Caco-2 (cell line): ENCODE measurements around the gene PSKH1. TPM values are rescaled to one million over a fixed set of nuclear protein-coding genes. Genes with fewer than 3 reads are reported as not detected.

Experiments used
- BruUV-seq: library from RNA; stranded (reverse); fragments of 400-500 nt; replicated peaks from 2 replicates; lab custom pipeline; 2021; lab: Mats Ljungman, UMichigan
- CTCF ChIA-PET: fragments of 300-600 bp; sonication (Branson Sonifier 250); formaldehyde crosslinking; loops from one replicate; lab custom pipeline; 2022; ENCODE audit warnings: antibody characterized with exemption; lab: Charles Lee
- POLR2A ChIA-PET: fragments of 300-600 bp; sonication (Branson Sonifier 250); formaldehyde crosslinking; loops from one replicate; lab custom pipeline; 2022; ENCODE audit warnings: antibody characterized with exemption; lab: Charles Lee
- DNase-seq, 2 experiments: peaks; one replicate each; pipeline versions ENCODE4 v3.0.0 to v3.0.0-alpha.2; 2020 to 2022
- H3K27me3 ChIP-seq: replicated peaks from 2 replicates; pipeline ENCODE4 v1.6.0; 2011; ENCODE audit warnings: low read length; ENCODE audit not compliant: control insufficient read depth, insufficient read depth
- H3K36me3 ChIP-seq: 2 replicates; pipeline ENCODE4 v1.5.1; 2011; ENCODE audit warnings: low read length; ENCODE audit not compliant: control insufficient read depth, insufficient read depth
- H3K4me1 ChIP-seq: fragments of 250-450 bp; sonication (Bioruptor Pico); 2 replicates; pipeline ENCODE4 v1.5.1; 2020; ENCODE audit warnings: mild to moderate bottlenecking
- H3K4me3 ChIP-seq: 2 replicates; pipeline ENCODE4 v1.5.1; 2011; ENCODE audit warnings: low read depth, mild to moderate bottlenecking, control low read depth, low read length
- H3K9me3 ChIP-seq: fragments of 250-450 bp; sonication (Bioruptor Pico); 2 replicates; pipeline ENCODE4 v1.5.1; 2020; ENCODE audit warnings: mild to moderate bottlenecking, moderate library complexity
- H3K27ac Mint-ChIP-seq: one replicate; pipeline ENCODE4 v1.8.0; 2022; ENCODE audit warnings: mixed read lengths; ENCODE audit not compliant: unreplicated experiment
- H3K27me3 Mint-ChIP-seq: one replicate; pipeline ENCODE4 v1.8.0; 2022; ENCODE audit warnings: mixed read lengths; ENCODE audit not compliant: insufficient read depth, unreplicated experiment
- H3K36me3 Mint-ChIP-seq: one replicate; pipeline ENCODE4 v1.8.0; 2022; ENCODE audit warnings: mild to moderate bottlenecking, mixed read lengths; ENCODE audit not compliant: insufficient read depth, unreplicated experiment
- H3K4me1 Mint-ChIP-seq: one replicate; pipeline ENCODE4 v1.8.0; 2022; ENCODE audit warnings: low read depth, mixed read lengths; ENCODE audit not compliant: unreplicated experiment
- H3K4me3 Mint-ChIP-seq: one replicate; pipeline ENCODE4 v1.8.0; 2022; ENCODE audit warnings: mild to moderate bottlenecking, moderate library complexity, mixed read lengths; ENCODE audit not compliant: unreplicated experiment
- H3K9me3 Mint-ChIP-seq: one replicate; pipeline ENCODE4 v1.8.0; 2022; ENCODE audit warnings: mixed read lengths; ENCODE audit not compliant: unreplicated experiment
- intact Hi-C: fragments of 100-400 bp; cut with micrococcal nuclease; formaldehyde crosslinking; loops from one replicate; pipeline ENCODE4 v1.10.0; 2022; ENCODE audit not compliant: unreplicated experiment
- total RNA-seq: library from RNA; stranded (reverse); gene quantifications from 2 replicates; pipeline ENCODE4 v1.2.3, GENCODE V29; 2022
- TF ChIP-seq, protein P1 (sequence below), 2 experiments: fragments of 200-600 bp in 1 of 2; IDR thresholded peaks; 1 replicate in 1 of 2; 2 replicates in 1 of 2; pipeline versions ENCODE4 v1.5.1 to v1.8.0; 2011 to 2022; ENCODE audit warnings: antibody characterized with exemption in 1 of 2, control low read depth in 1 of 2, inconsistent platforms in 1 of 2, low read depth in 1 of 2, low read length in 1 of 2, mild to moderate bottlenecking in 1 of 2, moderate library complexity in 1 of 2; ENCODE audit not compliant: insufficient read depth in 1 of 2, severe bottlenecking in 1 of 2, unreplicated experiment in 1 of 2

PSKH1 gene
- total RNA-seq, 1 experiment from 2014 or later: 41.3 TPM

DNA sequence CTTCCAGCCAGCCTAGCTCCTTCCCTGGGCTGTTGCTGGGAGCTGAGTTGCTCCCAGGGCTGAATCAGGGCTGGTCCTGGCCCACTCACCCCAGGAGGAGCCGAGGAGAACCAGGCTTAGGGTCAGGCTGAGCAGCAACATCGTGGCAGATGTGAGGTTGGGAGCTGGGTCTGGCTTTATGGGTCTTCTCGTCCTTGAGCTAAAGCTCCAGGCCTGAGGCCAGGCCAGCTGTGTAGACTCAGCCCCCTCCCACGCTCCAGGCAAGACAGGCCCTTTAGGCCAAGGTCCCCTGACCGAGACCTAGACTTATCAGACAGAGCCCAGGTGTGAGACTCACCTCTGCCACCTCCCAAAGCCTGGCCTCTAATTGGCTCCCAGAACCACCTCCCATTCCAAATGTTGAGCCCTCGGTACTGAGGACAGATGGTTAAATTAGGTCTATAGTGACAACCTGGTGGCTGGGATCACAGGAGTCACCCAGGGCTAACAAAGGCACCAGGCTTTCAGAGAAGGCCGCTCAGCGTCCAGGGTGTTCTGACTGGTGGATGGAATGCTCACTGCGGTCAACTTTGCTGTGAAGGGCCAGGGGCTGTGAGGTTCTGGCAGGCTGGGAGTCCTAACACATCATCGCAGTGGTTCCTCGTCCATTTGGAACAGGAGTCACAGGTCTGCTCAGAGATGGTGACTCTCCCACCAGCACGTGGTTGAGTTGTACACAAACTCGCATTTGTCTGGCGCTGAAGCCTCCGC is 38.8 kb downstream of the PSKH1 start, which contains the start of gene CTRL:
Gene CTRL, minus strand, starts transcription at position 151 of the 750 bp plus-strand sequence. Its CDS starts 10 bp downstream, at position 141.
- H3K9me3 ChIP-seq: no peaks in the 10 kb centered on the region
- peaks cover 8% of the 10 kb centered on the region for H3K36me3 ChIP-seq
- Mint-ChIP-seq H3K9me3 (no peaks in the 10 kb centered on the region), H3K27ac (no peak within 1 kb of the TSS), H3K4me3 (no peak within 1 kb of the TSS), H3K36me3 (peaks cover 57% of the 10 kb centered on the region), H3K27me3 (no peaks in the 10 kb centered on the region), H3K4me1 (peaks cover 21% of the 10 kb centered on the region)
- DNase-seq: peak in 1 of 2 experiments; percentile 62
- TF ChIP-seq, protein P1, sequence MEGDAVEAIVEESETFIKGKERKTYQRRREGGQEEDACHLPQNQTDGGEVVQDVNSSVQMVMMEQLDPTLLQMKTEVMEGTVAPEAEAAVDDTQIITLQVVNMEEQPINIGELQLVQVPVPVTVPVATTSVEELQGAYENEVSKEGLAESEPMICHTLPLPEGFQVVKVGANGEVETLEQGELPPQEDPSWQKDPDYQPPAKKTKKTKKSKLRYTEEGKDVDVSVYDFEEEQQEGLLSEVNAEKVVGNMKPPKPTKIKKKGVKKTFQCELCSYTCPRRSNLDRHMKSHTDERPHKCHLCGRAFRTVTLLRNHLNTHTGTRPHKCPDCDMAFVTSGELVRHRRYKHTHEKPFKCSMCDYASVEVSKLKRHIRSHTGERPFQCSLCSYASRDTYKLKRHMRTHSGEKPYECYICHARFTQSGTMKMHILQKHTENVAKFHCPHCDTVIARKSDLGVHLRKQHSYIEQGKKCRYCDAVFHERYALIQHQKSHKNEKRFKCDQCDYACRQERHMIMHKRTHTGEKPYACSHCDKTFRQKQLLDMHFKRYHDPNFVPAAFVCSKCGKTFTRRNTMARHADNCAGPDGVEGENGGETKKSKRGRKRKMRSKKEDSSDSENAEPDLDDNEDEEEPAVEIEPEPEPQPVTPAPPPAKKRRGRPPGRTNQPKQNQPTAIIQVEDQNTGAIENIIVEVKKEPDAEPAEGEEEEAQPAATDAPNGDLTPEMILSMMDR (IDR thresholded peaks at IDR 0.05; ENCODE audit: insufficient read depth in 1 of 2, low read depth in 1 of 2, low read length in 1 of 2, severe bottlenecking in 1 of 2, unreplicated experiment in 1 of 2): peak; percentile 44 to 50
- ChIA-PET POLR2A (no interaction called here), CTCF (interaction anchor here (0.5 to 1.9 kb wide), 2 partner anchors 49 to 116 kb away, joined by 7 to 11 read pairs; no protein-coding TSS in a partner anchor)
- intact Hi-C loops: loop anchor here (10.0 kb wide), 1 partner anchor 407 kb away; the partner anchor contains the start of gene RIPOR1
- peaks cover 11% of the 10 kb centered on the region for H3K4me1 ChIP-seq
- BruUV-seq: no TSS peak
- no peaks in the 10 kb centered on the region for H3K27me3 ChIP-seq
- no peak within 1 kb of the TSS for H3K4me3 ChIP-seq

- Histone ChIP-seq H3K4me1 (peaks cover 16% of the 10 kb centered on the region), H3K4me3 (no peak overlapping the region), H3K9me3 (no peaks in the 10 kb centered on the region), H3K36me3 (peaks cover 8% of the 10 kb centered on the region), H3K27me3 (no peaks in the 10 kb centered on the region)
- H3K4me1 Mint-ChIP-seq: peaks cover 27% of the 10 kb centered on the region
- H3K27me3 Mint-ChIP-seq: no peaks in the 10 kb centered on the region
- no peaks in the 10 kb centered on the region for H3K9me3 Mint-ChIP-seq
- CTCF ChIA-PET: interaction anchor here (0.5 to 0.7 kb wide), 2 partner anchors 117 to 260 kb away, joined by 4 to 7 read pairs; no protein-coding TSS in a partner anchor
- H3K27ac Mint-ChIP-seq: no peak overlapping the region
- intact Hi-C loops: loop anchor here (10.0 kb wide), 1 partner anchor 408 kb away; the partner anchor contains the start of gene RIPOR1
- no peak overlapping the region for H3K4me3 Mint-ChIP-seq
- TF ChIP-seq, protein P1 (IDR thresholded peaks at IDR 0.05; ENCODE audit: insufficient read depth in 1 of 2, low read depth in 1 of 2, low read length in 1 of 2, severe bottlenecking in 1 of 2, unreplicated experiment in 1 of 2): no peak
- peaks cover 63% of the 10 kb centered on the region for H3K36me3 Mint-ChIP-seq
- BruUV-seq: no TSS peak
- no peak for DNase-seq
- POLR2A ChIA-PET: no interaction called here
These were observed 39.4 kb downstream of the PSKH1 start for GRCh38 chr16:67932462-67932840.

GRCh38 chr16:67933805-67934204 is 40.8 kb downstream of the PSKH1 start:
- H3K36me3 Mint-ChIP-seq: peaks cover 65% of the 10 kb centered on the region
- H3K4me1 Mint-ChIP-seq: peaks cover 28% of the 10 kb centered on the region
- Histone ChIP-seq H3K27me3 (no peaks in the 10 kb centered on the region), H3K4me1 (peaks cover 16% of the 10 kb centered on the region), H3K4me3 (no peak overlapping the region), H3K9me3 (no peaks in the 10 kb centered on the region), H3K36me3 (peaks cover 4% of the 10 kb centered on the region)
- intact Hi-C loops: loop anchor here (2.0 to 10.0 kb wide), 2 partner anchors 41 to 409 kb away; partner anchors contain the start of genes PSKH1 and RIPOR1
- H3K27me3 Mint-ChIP-seq: no peaks in the 10 kb centered on the region
- peak overlapping the region; percentile 97 for H3K4me3 Mint-ChIP-seq
- CTCF ChIA-PET: interaction anchor here (4.2 kb wide), 1 partner anchor 49 kb away, joined by 47 read pairs; the partner anchor contains the start of gene NRN1L
- peak overlapping the region; percentile 95 for H3K27ac Mint-ChIP-seq
- TF ChIP-seq, protein P1 (IDR thresholded peaks at IDR 0.05; ENCODE audit: insufficient read depth in 1 of 2, low read depth in 1 of 2, low read length in 1 of 2, severe bottlenecking in 1 of 2, unreplicated experiment in 1 of 2): no peak
- POLR2A ChIA-PET: interaction anchor here (0.5 to 3.1 kb wide), 2 partner anchors 74 to 127 kb away, joined by 3 to 14 read pairs; partner anchors contain the start of genes RANBP10 and TSNAXIP1
- DNase-seq: no peak
- BruUV-seq: no TSS peak
- no peaks in the 10 kb centered on the region for H3K9me3 Mint-ChIP-seq
